ENCODE measurements around the gene ACO2. TPM values are rescaled to one million over a fixed set of nuclear protein-coding genes. Genes with fewer than 3 reads are reported as not detected.

ACO2 gene
- total RNA-seq, 1 experiment from 2014 or later, result 66.6 TPM

DNA sequence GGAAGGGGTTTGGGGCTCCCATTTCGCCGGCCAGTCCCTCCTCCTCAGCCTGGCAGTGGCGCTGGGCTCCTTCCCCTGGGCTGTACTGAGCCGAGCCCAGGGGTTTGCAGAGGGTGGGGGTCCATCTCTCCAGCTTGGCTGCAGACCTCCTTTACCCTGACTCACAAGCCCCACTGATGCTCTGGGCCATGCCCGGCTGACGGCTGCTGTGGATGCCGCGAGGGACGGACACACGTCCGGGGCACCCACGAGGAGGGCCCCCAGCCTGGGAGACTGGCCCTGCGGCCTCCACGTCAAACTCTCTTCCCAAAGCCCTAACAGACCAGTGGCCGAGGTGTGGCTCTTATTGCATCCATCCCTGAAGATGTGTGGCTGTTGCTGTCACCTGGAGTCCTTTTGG lies 106.6 kb downstream of the ACO2 start:
- Histone ChIP-seq H3T11ph (ENCODE audit: low read length) (no peak overlapping the region), H3K23me2 (ENCODE audit: insufficient read length, low read depth, low read length, poor library complexity, severe bottlenecking) (no peaks in the 10 kb centered on the region), H3K23ac (ENCODE audit: insufficient read length, low read depth, low read length) (no peak overlapping the region), H3K79me1 (ENCODE audit: insufficient read depth, low read depth, low read length, poor library complexity, severe bottlenecking) (no peaks in the 10 kb centered on the region), H3K27ac (ENCODE audit: insufficient read length, low read depth, low read length) (no peak overlapping the region), H3K56ac (ENCODE audit: insufficient read length, low read depth, low read length) (no peak overlapping the region), H3K79me2 (ENCODE audit: insufficient read depth, low read length) (no peaks in the 10 kb centered on the region), H4K91ac (ENCODE audit: insufficient read length, low read depth, low read length) (no peak overlapping the region), H2BK120ac (ENCODE audit: low read depth, low read length, poor library complexity, severe bottlenecking) (no peak overlapping the region), H3K14ac (ENCODE audit: insufficient read depth, low read length) (no peak overlapping the region; the same call in 1 of the 2 replicates), H2BK5ac (ENCODE audit: insufficient read length, low read length) (no peak overlapping the region), H3K4me2 (ENCODE audit: insufficient read depth, insufficient read length, low read length) (no peak overlapping the region), H2BK20ac (ENCODE audit: low read depth, low read length, poor library complexity, severe bottlenecking) (no peak overlapping the region), H2AFZ (ENCODE audit: low read length) (no peak overlapping the region), H4K8ac (replicated peaks; ENCODE audit: insufficient read length, low read depth, low read length) (no peak overlapping the region), H4K5ac (ENCODE audit: insufficient read length, low read depth, low read length) (no peak overlapping the region), H3K4me1 (ENCODE audit: insufficient read depth, low read length) (0 out of 2 replicates have a peak, but pooled peaks cover 2% of the 10 kb centered on the region), H3K27me3 (ENCODE audit: insufficient read depth, low read length) (no peaks in the 10 kb centered on the region), H2BK12ac (ENCODE audit: insufficient read length, low read depth, low read length) (no peak overlapping the region), H4K20me1 (ENCODE audit: control insufficient read depth, insufficient read depth, insufficient read length) (no peaks in the 10 kb centered on the region), H2AK5ac (ENCODE audit: insufficient read length, low read length) (no peak overlapping the region), H3K4ac (ENCODE audit: low read depth, low read length) (no peak overlapping the region), H3K9me3 (ENCODE audit: control insufficient read depth, low read depth, low read length) (no peaks in the 10 kb centered on the region), H3K18ac (ENCODE audit: insufficient read length, low read depth, low read length) (no peak overlapping the region), H2BK15ac (ENCODE audit: low read depth, low read length) (no peak overlapping the region), H3K9ac (ENCODE audit: extremely low read depth, insufficient read length, low read length) (no peak overlapping the region)
- DNase-seq, result no peak
- H3K27ac Mint-ChIP-seq, result no peak overlapping the region
- no peak overlapping the region for H3K4me3 Mint-ChIP-seq
- peaks cover 0 to 11% (median 4%) of the 10 kb centered on the region in 3 experiments; a peak in 4 of 7 replicates for H3K36me3 Mint-ChIP-seq (ENCODE audit: insufficient read depth in 1 of 3, low read depth in 3 of 3)
- TF ChIP-seq, protein P1, sequence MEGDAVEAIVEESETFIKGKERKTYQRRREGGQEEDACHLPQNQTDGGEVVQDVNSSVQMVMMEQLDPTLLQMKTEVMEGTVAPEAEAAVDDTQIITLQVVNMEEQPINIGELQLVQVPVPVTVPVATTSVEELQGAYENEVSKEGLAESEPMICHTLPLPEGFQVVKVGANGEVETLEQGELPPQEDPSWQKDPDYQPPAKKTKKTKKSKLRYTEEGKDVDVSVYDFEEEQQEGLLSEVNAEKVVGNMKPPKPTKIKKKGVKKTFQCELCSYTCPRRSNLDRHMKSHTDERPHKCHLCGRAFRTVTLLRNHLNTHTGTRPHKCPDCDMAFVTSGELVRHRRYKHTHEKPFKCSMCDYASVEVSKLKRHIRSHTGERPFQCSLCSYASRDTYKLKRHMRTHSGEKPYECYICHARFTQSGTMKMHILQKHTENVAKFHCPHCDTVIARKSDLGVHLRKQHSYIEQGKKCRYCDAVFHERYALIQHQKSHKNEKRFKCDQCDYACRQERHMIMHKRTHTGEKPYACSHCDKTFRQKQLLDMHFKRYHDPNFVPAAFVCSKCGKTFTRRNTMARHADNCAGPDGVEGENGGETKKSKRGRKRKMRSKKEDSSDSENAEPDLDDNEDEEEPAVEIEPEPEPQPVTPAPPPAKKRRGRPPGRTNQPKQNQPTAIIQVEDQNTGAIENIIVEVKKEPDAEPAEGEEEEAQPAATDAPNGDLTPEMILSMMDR (conservative IDR thresholded peaks at IDR 0.05), result no peak
- H3K27me3 Mint-ChIP-seq (ENCODE audit: low read depth), result no peaks in the 10 kb centered on the region; the same call in 1 of the 2 replicates
- H3K9me3 Mint-ChIP-seq, result no peaks in the 10 kb centered on the region
- no CpG with 5 or more reads among the region's 15 CpGs for WGBS (ENCODE audit: extremely low coverage, insufficient read length, low lambda C conversion rate)
- no peaks in the 10 kb centered on the region; a peak in 1 of 4 replicates for H3K4me1 Mint-ChIP-seq

Data from H9 (cell line).